DMS114 treated with DMSO at 0.1 percent for 48 hours (cell line): ENCODE results near the gene CD8B.

Source experiments
- DNase-seq: peaks from one replicate; lab custom pipeline; 2025; ENCODE audit not compliant: unreplicated experiment; lab: John Stamatoyannopoulos, UW

The CD8B gene

GRCh38 chr2:86806059-86806857 lies 55.4 kb downstream of the CD8B start:
- no peak for DNase-seq

GRCh38 chr2:86800856-86801567 lies 60.7 kb downstream of the CD8B start:
- no peak for DNase-seq

- DNase-seq = no peak
Measured at GRCh38 chr2:86794861-86795260, 66.8 kb downstream of the CD8B start.

- no peak for DNase-seq
Measured at GRCh38 chr2:86793752-86794151, 67.9 kb downstream of the CD8B start.

- no peak for DNase-seq
Measured at GRCh38 chr2:86791573-86791972, 70.1 kb downstream of the CD8B start.

- DNase-seq = no peak
Measured at GRCh38 chr2:86790676-86791572, 70.8 kb downstream of the CD8B start, which contains the start of gene CD8A. TSS of gene CD8A (minus strand) at chr2:86790913. CDS start at chr2:86790825, 88 bp downstream.

- DNase-seq = no peak
Measured at GRCh38 chr2:86790134-86790675, 71.5 kb downstream of the CD8B start.

GRCh38 chr2:86789687-86790133 lies 72.0 kb downstream of the CD8B start:
- no peak for DNase-seq

GRCh38 chr2:86788881-86789686 lies 72.6 kb downstream of the CD8B start:
- DNase-seq = no peak

GRCh38 chr2:86788165-86788564 lies 73.5 kb downstream of the CD8B start:
- DNase-seq = no peak

GRCh38 chr2:86787736-86788135 lies 74.0 kb downstream of the CD8B start:
- no peak for DNase-seq

- no peak for DNase-seq
Measured at GRCh38 chr2:86786001-86786536, 75.6 kb downstream of the CD8B start.

- DNase-seq = no peak
Measured at GRCh38 chr2:86785456-86785855, 76.2 kb downstream of the CD8B start.

- no peak for DNase-seq
Measured at GRCh38 chr2:86783615-86784339, 77.9 kb downstream of the CD8B start.

- DNase-seq = no peak
Measured at GRCh38 chr2:86782748-86783147, 78.9 kb downstream of the CD8B start.

- DNase-seq = no peak
Measured at GRCh38 chr2:86781363-86781762, 80.3 kb downstream of the CD8B start.

- DNase-seq = no peak
Measured at GRCh38 chr2:86779971-86780370, 81.7 kb downstream of the CD8B start.

GRCh38 chr2:86778957-86779356 lies 82.7 kb downstream of the CD8B start:
- DNase-seq = no peak

- DNase-seq = no peak
Measured at GRCh38 chr2:86776532-86776931, 85.2 kb downstream of the CD8B start.
